ENCODE data around the gene CLNK. TPM values are rescaled to one million over a fixed set of nuclear protein-coding genes. Genes with fewer than 3 reads are reported as not detected.

The CLNK gene
- total RNA-seq, 2 experiments from 2014 or later, result not detected

DNA sequence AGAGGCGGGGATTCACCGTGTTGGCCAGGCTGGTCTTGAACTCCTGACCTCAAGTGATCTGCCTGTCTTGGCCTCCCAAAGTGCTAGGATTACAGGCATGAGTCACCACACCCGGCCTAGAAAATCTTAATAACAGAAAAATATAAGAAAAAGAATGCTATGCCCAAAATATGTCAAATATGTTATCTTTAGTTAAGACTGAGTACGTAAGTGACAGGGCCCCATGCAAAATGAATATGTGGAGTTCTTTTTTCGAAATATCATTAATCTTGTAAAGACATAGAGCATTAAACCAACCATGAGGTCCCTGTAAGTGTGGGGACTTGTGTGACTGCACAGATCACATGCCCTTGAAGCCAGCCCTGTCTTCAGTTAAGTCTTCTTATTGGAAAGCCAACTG, 218.4 kb downstream of the CLNK start:
- DNase-seq (no peak), ATAC-seq (ENCODE audit: low read depth) (no peak)
- no peak overlapping the region for H3K4me3 Mint-ChIP-seq
- H3K9me3 Mint-ChIP-seq, result peaks cover 3% of the 10 kb centered on the region
- peaks cover 28% of the 10 kb centered on the region for H3K27me3 Mint-ChIP-seq
- peaks cover 1% of the 10 kb centered on the region for H3K36me3 Mint-ChIP-seq
- no peak overlapping the region for H3K27ac Mint-ChIP-seq
- H3K4me1 Mint-ChIP-seq, result peaks cover 2% of the 10 kb centered on the region
- POLR2A ChIA-PET, result no interaction called here

DNA sequence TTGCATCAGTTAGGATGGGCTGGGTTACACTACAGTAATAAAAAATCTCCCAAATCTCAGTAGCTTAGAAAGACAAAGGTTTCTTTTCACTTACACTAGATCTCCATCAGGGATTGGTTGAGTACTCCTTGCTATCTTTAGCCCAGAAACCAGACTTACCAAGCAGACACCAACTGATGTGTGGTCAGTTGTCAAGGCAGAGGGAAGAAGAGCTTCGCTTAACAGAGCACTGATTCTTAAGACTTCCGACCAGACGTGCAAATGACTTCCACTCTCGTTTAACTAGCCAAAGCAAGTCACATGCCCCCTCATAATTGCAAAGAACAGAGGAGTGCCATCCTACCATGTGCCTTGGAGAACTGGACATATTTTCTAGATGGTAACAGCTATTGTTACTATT, 221.7 kb downstream of the CLNK start:
- Mint-ChIP-seq H3K4me3 (no peak overlapping the region), H3K9me3 (peaks cover 3% of the 10 kb centered on the region), H3K27me3 (peaks cover 28% of the 10 kb centered on the region), H3K4me1 (peaks cover 16% of the 10 kb centered on the region), H3K27ac (no peak overlapping the region), H3K36me3 (peaks cover 4% of the 10 kb centered on the region)
- DNase-seq, result no peak
- POLR2A ChIA-PET, result no interaction called here
- no peak for ATAC-seq (ENCODE audit: low read depth)

DNA sequence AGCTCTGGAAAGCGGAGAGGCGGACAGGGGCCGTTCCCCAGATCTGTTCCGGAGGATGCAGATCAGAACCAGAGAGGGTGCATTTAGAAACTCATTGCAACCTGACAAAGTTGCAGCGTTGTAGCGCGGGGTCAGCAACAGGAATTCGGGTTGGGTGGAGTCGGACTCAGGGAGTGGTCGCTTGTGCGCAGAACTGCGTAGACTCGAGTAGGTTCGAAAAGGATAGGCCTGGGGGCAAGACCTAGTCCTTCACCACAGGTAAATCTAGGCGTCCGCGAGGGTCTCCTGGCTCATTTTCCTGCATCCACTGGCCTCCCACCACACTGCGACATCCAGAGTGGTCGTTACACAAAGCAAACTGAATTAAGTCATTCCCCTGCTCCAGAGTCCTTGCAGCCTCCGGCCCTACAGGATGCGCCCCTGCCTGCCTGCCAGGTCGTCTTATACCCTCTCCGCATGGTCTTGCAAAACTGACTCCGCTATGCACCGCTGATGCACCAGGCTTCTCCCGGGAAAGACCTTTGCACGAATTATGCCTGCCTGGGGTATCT, 222.6 kb downstream of the CLNK start:
- peaks cover 28% of the 10 kb centered on the region for H3K27me3 Mint-ChIP-seq
- DNase-seq (no peak), ATAC-seq (ENCODE audit: low read depth) (no peak)
- peak overlapping the region; percentile 79 for H3K4me3 Mint-ChIP-seq
- peaks cover 4% of the 10 kb centered on the region for H3K36me3 Mint-ChIP-seq
- H3K4me1 Mint-ChIP-seq, result peaks cover 16% of the 10 kb centered on the region
- H3K9me3 Mint-ChIP-seq, result peaks cover 3% of the 10 kb centered on the region
- H3K27ac Mint-ChIP-seq, result no peak overlapping the region
- POLR2A ChIA-PET, result interaction anchor here (1.5 to 1.8 kb wide), 2 partner anchors 46 to 345 kb away, joined by 11 to 13 read pairs; partner anchors contain the start of gene WDR1

GRCh38 chr4:10461091-10461849, 223.3 kb downstream of the CLNK start:
- H3K9me3 Mint-ChIP-seq, result peaks cover 3% of the 10 kb centered on the region

DNA sequence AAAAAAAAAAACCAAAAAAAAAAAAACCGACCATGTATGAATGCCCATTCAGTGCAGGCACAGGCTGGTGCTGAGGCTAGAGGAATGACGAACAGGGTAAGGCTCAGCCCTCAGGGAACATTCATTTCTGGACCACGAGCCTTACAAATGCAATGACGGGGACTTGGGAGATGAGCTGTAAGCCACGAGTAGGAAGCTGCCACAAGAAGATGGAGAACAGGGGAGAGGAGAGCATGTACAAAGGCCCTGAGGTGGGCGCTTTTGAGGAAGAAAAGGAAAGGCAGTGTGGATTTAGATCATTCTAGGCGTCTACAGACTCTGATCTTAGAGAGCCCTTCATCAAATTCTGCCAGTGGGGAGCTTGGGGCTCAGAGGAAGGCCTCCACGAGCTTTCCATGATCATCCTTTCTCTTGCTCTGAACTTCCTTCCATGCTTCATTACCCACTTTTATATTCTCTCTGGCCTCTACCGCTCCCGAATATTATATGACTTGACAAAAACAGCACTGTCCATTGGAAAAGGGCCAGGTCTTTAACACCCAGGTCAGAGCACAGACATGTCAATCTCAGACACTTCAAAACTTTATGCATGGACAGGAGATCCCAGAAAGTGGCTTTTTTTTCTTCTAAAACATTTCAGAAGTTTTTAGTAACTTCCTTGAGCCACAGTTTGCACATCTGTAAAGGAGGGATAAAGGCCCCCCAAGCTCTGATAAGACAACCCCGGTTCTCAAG, 224.1 kb downstream of the CLNK start:
- POLR2A ChIA-PET, result interaction anchor here (0.7 to 1.8 kb wide), 4 partner anchors 16 to 343 kb away, joined by 3 to 13 read pairs (median 8); partner anchors contain the start of gene WDR1

More at GRCh38 chr4:10461091-10461849, 223.3 kb downstream of the CLNK start:
- Mint-ChIP-seq H3K36me3 (peaks cover 4% of the 10 kb centered on the region), H3K4me3 (peak overlapping the region; percentile 79), H3K27me3 (peaks cover 28% of the 10 kb centered on the region), H3K4me1 (peaks cover 17% of the 10 kb centered on the region), H3K27ac (no peak overlapping the region)
- POLR2A ChIA-PET, result interaction anchor here (0.8 to 1.8 kb wide), 3 partner anchors 17 to 344 kb away, joined by 3 to 13 read pairs (median 11); partner anchors contain the start of gene WDR1
- DNase-seq (peak; percentile 94), ATAC-seq (ENCODE audit: low read depth) (peak; percentile 81)

GRCh38 chr4:10459305-10459704, 225.3 kb downstream of the CLNK start:
- peaks cover 27% of the 10 kb centered on the region for H3K27me3 Mint-ChIP-seq
- POLR2A ChIA-PET, result no interaction called here
- H3K4me3 Mint-ChIP-seq, result no peak overlapping the region
- H3K36me3 Mint-ChIP-seq, result peaks cover 11% of the 10 kb centered on the region
- peaks cover 3% of the 10 kb centered on the region for H3K9me3 Mint-ChIP-seq
- no peak for DNase-seq
- peaks cover 23% of the 10 kb centered on the region for H3K4me1 Mint-ChIP-seq
- ATAC-seq (ENCODE audit: low read depth), result no peak
- no peak overlapping the region for H3K27ac Mint-ChIP-seq

More for the DNA sequence above, 224.1 kb downstream of the CLNK start:
- H3K27ac Mint-ChIP-seq, result peak overlapping the region; percentile 52
- peak overlapping the region; percentile 79 for H3K4me3 Mint-ChIP-seq
- peaks cover 4% of the 10 kb centered on the region for H3K36me3 Mint-ChIP-seq
- H3K9me3 Mint-ChIP-seq, result peaks cover 3% of the 10 kb centered on the region
- H3K27me3 Mint-ChIP-seq, result peaks cover 27% of the 10 kb centered on the region
- peaks cover 20% of the 10 kb centered on the region for H3K4me1 Mint-ChIP-seq
- DNase-seq, result no peak
- no peak for ATAC-seq (ENCODE audit: low read depth)

DNA sequence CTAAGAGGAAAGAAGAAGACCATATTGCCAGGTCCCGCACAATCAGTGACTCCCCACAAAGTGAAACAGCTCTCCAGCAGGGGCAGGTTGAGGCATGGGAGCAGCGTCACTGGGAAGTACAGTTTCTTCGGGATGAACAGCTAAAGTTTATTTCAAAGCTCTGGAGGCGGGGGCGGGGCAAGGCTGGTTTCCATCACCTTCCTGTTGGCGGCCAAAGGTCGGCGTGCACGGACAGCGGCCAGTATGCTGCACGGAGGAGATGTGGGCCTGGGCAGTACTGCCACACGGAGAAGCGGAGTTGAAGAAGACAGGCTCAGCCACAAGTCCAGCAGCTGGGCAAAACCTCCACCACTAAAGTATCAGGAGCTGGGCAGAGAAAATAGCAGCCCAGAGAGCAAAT, 226.4 kb downstream of the CLNK start:
- no peak overlapping the region for H3K27ac Mint-ChIP-seq
- peaks cover 19% of the 10 kb centered on the region for H3K27me3 Mint-ChIP-seq
- no peak overlapping the region for H3K4me3 Mint-ChIP-seq
- peaks cover 2% of the 10 kb centered on the region for H3K9me3 Mint-ChIP-seq
- ATAC-seq (ENCODE audit: low read depth) (no peak), DNase-seq (no peak)
- POLR2A ChIA-PET, result interaction anchor here (1.0 to 2.8 kb wide), 2 partner anchors 42 to 277 kb away, joined by 3 to 11 read pairs; no protein-coding TSS in a partner anchor
- peaks cover 23% of the 10 kb centered on the region for H3K4me1 Mint-ChIP-seq
- peaks cover 19% of the 10 kb centered on the region for H3K36me3 Mint-ChIP-seq

GRCh38 chr4:10457255-10457801, 227.2 kb downstream of the CLNK start, which contains the start of gene ZNF518B:
ZNF518B (minus strand) TSS chr4:10457426; CDS start chr4:10446328, 11,098 bp downstream.
- peak within 1 kb of the TSS; percentile 94 for H3K27ac Mint-ChIP-seq
- H3K4me1 Mint-ChIP-seq, result peaks cover 23% of the 10 kb centered on the region
- ATAC-seq (ENCODE audit: low read depth) (peak; percentile 71), DNase-seq (peak; percentile 93)
- H3K27me3 Mint-ChIP-seq, result peaks cover 11% of the 10 kb centered on the region
- H3K36me3 Mint-ChIP-seq, result peaks cover 27% of the 10 kb centered on the region
- H3K4me3 Mint-ChIP-seq, result peak within 1 kb of the TSS; percentile 92
- H3K9me3 Mint-ChIP-seq, result peaks cover 1% of the 10 kb centered on the region
- POLR2A ChIA-PET, result interaction anchor here (1.2 to 2.8 kb wide), 7 partner anchors 36 to 362 kb away, joined by 3 to 11 read pairs (median 4); partner anchors contain the start of gene WDR1

DNA sequence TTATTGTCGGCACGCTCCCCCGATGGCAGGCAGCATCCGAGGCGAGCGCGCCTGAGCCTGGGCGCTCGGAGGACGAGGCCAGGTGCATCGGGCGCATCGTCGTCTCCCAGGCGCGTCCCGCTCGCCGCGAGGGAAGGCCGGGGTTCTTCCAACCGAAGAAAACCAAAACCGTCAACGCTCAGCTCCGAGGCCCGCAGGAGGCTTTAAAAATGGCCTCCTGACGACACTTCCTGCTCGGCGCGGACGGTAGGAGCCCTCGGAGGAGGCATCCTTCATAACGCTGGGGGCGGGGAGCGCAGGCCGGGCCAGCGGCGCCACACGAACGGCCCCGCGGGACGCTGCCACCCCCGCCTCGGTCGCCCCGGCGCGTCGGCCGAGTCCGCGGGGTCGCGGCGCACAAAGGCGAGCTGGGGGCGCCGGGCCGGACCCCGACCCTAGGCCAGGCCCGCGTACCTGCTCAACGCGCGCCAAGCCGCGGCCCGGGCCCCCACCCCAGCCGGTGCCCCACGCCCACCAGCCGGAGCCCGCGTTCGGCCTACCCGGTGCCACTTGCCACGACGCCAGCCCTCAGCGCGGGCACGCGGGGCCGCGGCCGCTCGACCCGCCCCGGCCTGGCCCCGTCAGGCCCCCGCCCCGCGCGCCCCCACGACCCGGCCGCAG, 227.8 kb downstream of the CLNK start:
- POLR2A ChIA-PET, result interaction anchor here (1.2 to 2.8 kb wide), 8 partner anchors 11 to 361 kb away, joined by 3 to 11 read pairs (median 4); partner anchors contain the start of gene WDR1
- Mint-ChIP-seq H3K9me3 (no peaks in the 10 kb centered on the region), H3K4me1 (peaks cover 22% of the 10 kb centered on the region), H3K27me3 (peaks cover 5% of the 10 kb centered on the region), H3K36me3 (peaks cover 32% of the 10 kb centered on the region), H3K4me3 (peak overlapping the region; percentile 92), H3K27ac (peak overlapping the region; percentile 94)
- DNase-seq (peak; percentile 75), ATAC-seq (ENCODE audit: low read depth) (peak; percentile 62)

GRCh38 chr4:10456260-10456594, 228.3 kb downstream of the CLNK start:
- Mint-ChIP-seq H3K9me3 (no peaks in the 10 kb centered on the region), H3K27me3 (peaks cover 4% of the 10 kb centered on the region), H3K4me1 (peaks cover 20% of the 10 kb centered on the region), H3K36me3 (peaks cover 35% of the 10 kb centered on the region), H3K27ac (peak overlapping the region; percentile 94), H3K4me3 (peak overlapping the region; percentile 92)
- no peak for ATAC-seq (ENCODE audit: low read depth)
- POLR2A ChIA-PET, result interaction anchor here (1.2 to 2.8 kb wide), 8 partner anchors 10 to 361 kb away, joined by 3 to 11 read pairs (median 4); partner anchors contain the start of gene WDR1
- DNase-seq, result no peak

- H3K27me3 Mint-ChIP-seq, result peaks cover 4% of the 10 kb centered on the region
These were observed 229.4 kb downstream of the CLNK start for GRCh38 chr4:10455133-10455532.

DNA sequence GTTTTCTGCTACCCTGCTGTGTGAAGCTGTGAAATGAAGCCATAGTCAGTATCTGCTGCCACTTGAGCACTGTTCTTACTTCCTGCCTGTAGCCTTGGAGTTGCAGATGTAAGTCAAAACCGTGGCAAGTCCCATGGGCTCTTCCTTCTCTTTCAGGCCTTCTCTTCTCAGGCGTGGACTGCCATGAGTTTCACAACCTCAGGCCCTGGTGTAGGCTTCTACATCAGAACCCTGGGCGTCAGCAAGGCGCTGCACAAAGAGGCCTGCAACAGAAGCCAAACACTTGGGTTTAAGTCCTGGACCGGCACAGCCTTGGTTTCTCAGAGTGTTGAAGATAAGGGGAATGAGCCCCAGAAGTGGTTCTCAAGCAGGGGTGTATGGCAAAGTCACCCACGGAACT, 229.8 kb downstream of the CLNK start:
- peaks cover 46% of the 10 kb centered on the region for H3K36me3 Mint-ChIP-seq
- H3K27ac Mint-ChIP-seq, result no peak overlapping the region
- peaks cover 10% of the 10 kb centered on the region for H3K4me1 Mint-ChIP-seq
- DNase-seq, result no peak
- H3K9me3 Mint-ChIP-seq, result peaks cover 2% of the 10 kb centered on the region
- H3K27me3 Mint-ChIP-seq, result peaks cover 4% of the 10 kb centered on the region
- POLR2A ChIA-PET, result no interaction called here
- no peak for ATAC-seq (ENCODE audit: low read depth)
- no peak overlapping the region for H3K4me3 Mint-ChIP-seq

More at GRCh38 chr4:10455133-10455532, 229.4 kb downstream of the CLNK start:
- H3K4me1 Mint-ChIP-seq, result peaks cover 12% of the 10 kb centered on the region
- H3K27ac Mint-ChIP-seq, result no peak overlapping the region
- POLR2A ChIA-PET, result no interaction called here
- ATAC-seq (ENCODE audit: low read depth) (no peak), DNase-seq (no peak)
- peaks cover 2% of the 10 kb centered on the region for H3K9me3 Mint-ChIP-seq
- H3K4me3 Mint-ChIP-seq, result no peak overlapping the region
- peaks cover 42% of the 10 kb centered on the region for H3K36me3 Mint-ChIP-seq

Measured in activated naive CD8-positive, alpha-beta T cell treated with anti-CD3 and anti-CD28 coated beads, Interleukin-2, amount 10 ng/mL, durations not matched to agents 7 days and 5 days (primary cell).